GM21526 (cell line): Measurements from ENCODE around the gene MUSTN1.

Experiments
- ATAC-seq: cut with Tn5 transposase; IDR thresholded peaks from one replicate; pipeline ENCODE4 v1.9.1; 2021; ENCODE audit warnings: moderate library complexity; ENCODE audit not compliant: unreplicated experiment, low FRiP score

Gene MUSTN1

DNA sequence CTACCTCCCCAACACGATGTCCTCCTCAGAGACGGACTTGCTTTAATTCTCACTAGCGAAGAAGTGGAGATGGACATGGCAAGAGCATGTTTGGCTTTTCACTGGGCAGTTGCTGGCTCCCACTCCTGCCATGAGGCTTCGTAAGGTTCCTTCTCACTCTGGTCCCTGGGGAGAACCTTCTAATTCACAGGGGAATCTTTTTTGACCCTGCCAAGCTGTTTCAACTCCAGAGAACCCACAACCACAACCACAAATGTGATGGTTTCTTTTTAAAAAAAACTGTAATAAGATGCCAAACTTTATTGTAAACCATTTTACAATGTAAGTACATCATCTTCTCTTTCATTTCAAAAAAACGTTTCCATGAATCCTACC is 1.6 kb upstream of the MUSTN1 start:
- ATAC-seq: no peak

- no peak for ATAC-seq
Measured at GRCh38 chr3:52835766-52836470, 1.1 kb upstream of the MUSTN1 start.

DNA sequence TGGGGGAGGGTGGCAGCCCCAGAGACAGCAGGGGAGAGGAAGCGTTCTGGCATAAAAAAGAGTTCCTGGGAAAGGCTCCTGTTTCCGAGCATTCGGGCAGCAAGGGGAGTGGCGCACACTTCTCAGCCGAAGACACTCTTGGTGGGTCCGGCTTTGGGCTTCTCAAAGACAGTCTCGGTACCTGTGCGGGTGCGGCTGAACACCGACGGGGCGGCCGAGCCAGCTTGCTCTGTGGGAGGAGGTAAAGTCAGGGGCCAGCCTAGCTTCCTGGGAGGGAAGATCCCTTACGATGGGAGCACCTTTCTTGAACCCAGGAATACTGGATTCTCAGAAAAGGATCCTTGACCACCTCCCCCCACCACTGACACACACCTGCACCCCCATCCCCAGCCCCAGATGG is 1.6 kb downstream of the MUSTN1 start:
- ATAC-seq: no peak

- ATAC-seq: no peak
Measured at GRCh38 chr3:52831500-52832301, 3.1 kb downstream of the MUSTN1 start.

DNA sequence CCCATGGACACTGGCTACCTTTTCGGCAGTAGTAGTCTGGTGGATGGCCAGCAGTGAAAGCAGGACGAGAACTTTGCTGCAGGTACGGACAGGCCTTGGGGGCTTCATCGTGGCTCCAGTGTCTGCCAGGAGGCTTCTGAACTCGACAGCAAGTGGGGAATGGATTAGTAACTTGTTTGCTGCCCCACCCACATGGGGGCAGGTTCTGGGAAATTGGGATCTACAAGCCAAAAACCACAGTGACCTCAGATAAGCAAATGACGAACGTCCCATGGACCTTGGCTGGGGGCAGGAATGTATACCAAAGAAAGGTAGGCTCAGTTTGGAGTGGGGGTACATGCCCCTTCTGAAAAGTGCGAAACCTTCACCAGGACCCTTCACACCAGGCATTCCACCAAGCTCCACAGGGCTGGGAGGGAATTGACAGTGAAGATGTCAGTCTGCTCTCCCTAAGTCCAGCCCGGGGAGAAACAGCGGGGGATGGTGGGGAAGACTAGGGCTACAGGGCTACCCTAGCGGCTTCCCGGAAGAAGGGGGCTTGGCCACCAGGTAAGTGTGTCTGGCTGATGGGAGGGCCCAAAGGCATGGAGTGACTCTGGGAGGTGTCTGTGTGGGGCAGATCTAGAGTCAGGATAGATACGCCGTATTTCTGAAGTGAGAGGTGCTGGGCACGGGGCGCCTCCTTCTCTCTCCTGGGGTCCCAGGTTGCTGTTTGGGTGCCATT is 4.1 kb downstream of the MUSTN1 start, which contains the start of gene ITIH4:
Gene ITIH4 (minus strand): TSS at position 138 of the 724 bp plus-strand sequence. CDS start 30 bp downstream, at position 108.
- no peak for ATAC-seq

DNA sequence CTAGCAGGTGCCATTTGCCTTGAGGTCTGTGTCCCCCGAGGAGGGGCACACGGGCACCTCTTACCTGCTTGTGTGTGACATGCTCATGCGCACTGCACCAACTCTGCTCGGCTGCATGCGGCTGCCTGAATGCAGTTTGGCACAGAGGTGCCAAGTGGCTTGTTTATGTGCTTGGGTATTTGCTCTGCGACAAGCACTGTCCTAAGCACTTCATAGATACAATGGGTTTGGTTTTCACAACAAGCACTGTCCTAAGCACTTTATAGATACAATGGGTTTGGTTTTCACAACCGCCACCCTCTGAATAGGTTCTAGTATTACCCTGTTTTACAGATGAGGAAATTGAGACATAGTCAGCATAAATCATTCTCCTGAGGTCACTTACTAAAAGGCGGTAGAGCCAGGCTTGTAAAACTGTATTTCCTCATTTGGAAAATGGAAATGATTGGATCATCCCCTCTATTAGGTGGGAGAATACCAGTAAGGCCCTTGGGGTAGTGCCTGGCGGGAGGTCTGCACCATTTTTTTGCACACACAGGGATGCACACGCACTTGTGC is 4.8 kb downstream of the MUSTN1 start:
- ATAC-seq: no peak

DNA sequence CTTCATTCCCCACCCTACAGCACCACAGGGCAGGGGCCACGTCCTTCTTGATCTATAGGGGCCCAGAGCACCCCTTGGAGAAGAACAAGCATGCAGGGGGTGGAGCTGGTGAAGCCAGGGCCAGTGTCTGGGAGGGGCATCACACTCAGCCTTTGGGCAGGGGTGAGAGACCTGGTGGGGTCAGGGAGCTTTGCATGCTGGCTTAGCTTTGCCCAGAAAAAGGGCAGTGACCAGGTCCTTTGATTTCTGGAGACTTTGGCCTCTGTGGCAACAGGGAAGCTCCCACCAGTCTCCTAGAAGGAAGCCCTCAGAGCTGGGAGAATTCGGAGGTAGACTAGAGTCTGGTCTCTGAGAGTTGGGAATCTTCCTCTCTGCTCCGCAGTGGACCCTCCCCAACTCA is 5.3 kb downstream of the MUSTN1 start:
- ATAC-seq: no peak

GRCh38 chr3:52827866-52828376 is 6.9 kb downstream of the MUSTN1 start:
- no peak for ATAC-seq

- ATAC-seq: no peak
Measured at GRCh38 chr3:52827441-52827840, 7.4 kb downstream of the MUSTN1 start.

GRCh38 chr3:52824037-52824436 is 10.8 kb downstream of the MUSTN1 start:
- no peak for ATAC-seq

DNA sequence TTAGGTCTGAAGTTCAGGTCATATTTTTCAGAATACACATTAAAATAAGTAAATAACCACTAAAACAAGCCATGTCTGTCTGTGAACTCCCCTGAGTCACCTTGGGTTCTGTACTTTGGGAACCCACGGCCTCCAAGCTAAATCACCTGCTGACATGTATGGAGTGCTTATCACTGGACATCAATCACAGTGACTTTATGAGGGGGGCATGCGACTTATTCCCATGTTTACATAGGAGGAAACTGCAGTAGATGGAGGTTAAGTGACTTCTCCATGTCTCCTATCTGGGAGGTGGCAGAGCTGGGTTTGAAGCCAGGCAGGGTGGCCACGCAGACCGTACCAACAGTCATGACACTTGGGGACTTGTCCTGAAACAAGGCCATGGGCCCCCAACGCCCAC is 12.5 kb downstream of the MUSTN1 start:
- ATAC-seq: no peak

GRCh38 chr3:52820736-52821135 is 14.1 kb downstream of the MUSTN1 start:
- no peak for ATAC-seq

DNA sequence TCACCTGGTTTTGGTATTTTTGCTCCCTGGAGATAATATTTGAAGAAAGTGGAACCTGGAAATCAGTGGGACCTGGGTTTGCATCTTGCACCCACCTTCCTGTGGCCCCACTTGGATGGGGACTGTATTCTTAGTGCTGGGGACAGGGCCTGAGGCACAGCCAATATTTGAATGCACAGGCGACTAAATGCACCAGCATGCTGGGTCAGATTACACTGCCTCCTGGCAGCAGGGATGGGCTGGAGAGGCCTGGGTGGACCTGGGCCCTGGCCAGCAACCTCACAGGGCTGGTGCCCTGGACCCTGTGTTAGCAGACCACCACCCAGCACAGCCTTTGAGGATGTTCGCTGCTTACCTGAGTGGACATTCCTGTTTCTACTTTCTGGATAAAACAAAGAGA is 14.9 kb downstream of the MUSTN1 start:
- no peak for ATAC-seq

- no peak for ATAC-seq
Measured at GRCh38 chr3:52817860-52818259, 17.0 kb downstream of the MUSTN1 start.

GRCh38 chr3:52817221-52817620 is 17.6 kb downstream of the MUSTN1 start:
- no peak for ATAC-seq

DNA sequence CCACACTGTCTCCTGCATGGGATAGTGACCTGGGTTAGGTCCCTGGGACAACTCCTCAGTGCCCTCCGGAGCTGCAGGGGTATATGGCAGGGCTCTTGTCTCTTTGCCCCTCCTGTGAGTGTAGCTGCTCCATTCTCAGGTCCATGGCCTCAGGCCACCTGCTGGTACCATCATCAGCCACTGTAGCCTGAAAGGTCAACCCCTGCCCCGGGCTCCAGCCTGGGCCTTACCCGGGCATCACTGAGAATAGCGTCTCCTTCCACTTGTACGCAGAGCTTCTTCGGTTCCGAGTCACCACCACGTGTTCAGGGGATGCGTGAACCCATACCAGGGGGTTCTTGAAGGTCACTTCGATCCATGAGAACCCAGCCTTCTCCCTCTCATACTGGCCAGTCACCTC is 18.2 kb downstream of the MUSTN1 start:
- no peak for ATAC-seq

DNA sequence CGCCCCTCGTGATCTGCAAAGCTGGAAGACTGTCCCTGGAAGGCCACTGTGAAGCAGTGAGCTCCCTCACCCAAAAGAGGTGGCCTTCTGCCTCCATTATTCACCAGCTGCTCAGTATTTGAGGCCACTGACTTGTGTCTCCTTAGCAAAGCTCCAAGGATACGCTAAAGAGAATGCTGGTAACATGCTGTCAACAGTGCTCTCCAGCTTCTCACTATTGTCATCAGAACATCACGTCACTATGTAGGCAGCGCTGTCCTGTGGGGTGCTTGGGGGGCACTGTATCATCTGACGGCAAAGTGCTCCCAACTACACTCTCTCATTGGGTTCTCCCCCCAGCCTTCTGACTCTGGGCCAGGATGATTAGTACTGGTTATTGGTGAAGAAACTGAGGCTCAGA is 18.6 kb downstream of the MUSTN1 start:
- no peak for ATAC-seq

DNA sequence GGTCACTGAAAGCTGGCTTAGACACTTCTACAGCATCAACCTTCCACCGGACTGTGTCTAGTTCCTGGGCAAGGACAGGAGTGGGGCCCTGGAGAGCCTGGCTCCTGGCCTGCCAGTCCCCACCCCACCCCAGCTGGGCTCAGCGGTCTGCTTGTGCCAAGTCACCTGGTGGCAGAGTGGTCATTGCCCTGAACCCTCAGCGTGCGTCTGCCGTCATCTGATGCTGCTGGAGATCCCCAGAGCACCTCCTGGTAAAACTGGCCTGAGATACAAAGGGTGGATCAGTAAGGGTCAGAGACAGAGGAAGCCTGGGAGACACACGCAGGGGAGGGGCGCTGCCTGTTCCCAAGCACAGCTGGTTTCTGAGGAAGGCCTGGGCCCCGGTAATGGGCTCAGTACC is 21.0 kb downstream of the MUSTN1 start:
- no peak for ATAC-seq

GRCh38 chr3:52811452-52812011 is 23.3 kb downstream of the MUSTN1 start:
- ATAC-seq: no peak

DNA sequence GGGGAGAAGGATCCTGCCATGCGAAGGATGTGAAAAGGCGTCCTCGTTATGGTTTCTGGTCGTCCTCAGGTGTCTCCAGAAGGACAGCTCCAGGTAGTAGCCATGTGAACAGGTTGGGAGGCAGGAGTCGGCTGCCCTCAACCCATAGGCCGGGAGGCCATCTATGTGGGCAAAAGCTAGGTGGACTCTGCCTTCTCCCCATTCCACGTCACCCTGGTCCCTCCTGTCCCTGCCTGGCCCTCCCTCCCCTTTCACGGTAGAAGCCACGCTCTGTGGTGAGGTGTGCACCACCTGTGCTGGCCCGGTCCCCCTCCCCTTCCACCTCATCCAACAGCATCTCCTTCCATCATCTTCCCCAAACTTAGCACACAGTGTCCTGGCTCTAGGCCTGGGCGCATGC is 23.9 kb downstream of the MUSTN1 start:
- ATAC-seq: no peak
